Epithelial cell of proximal tubule (primary cell): ENCODE results near the gene TEX264. TPM values are rescaled to one million over a fixed set of nuclear protein-coding genes. Genes with fewer than 3 reads are reported as not detected.

ENCODE experiments used
- DNase-seq: peaks from one replicate; pipeline ENCODE4 v3.0.0-alpha.2; 2011; ENCODE audit warnings: low read depth
- H3K4me3 ChIP-seq: 2 replicates; pipeline ENCODE4 v1.5.1; 2011; ENCODE audit warnings: low read depth, mild to moderate bottlenecking, low read length
- CTCF ChIP-seq: conservative IDR thresholded peaks from 2 replicates; pipeline ENCODE4 v1.5.1; 2012; ENCODE audit warnings: low read depth, mild to moderate bottlenecking, low read length
- total RNA-seq: library from RNA; depleted of rRNA; stranded (reverse); fragments of >200 nt; gene quantifications from 2 replicates; pipeline ENCODE4 v1.2.3, GENCODE V29; 2015

TEX264 gene
- total RNA-seq, 1 donor from 2014 or later, result 55.3 TPM

GRCh38 chr3:51720292-51721061 is 49.4 kb downstream of the TEX264 start:
- DNase-seq, result no peak
- H3K4me3 ChIP-seq, result no peak overlapping the region
- TF ChIP-seq CTCF, result no peak

- H3K4me3 ChIP-seq, result no peak overlapping the region
- no peak for DNase-seq
- no peak for TF ChIP-seq CTCF
Observed at GRCh38 chr3:51721062-51721745, 50.2 kb downstream of the TEX264 start.

- peak; percentile 19 for TF ChIP-seq CTCF
- no peak overlapping the region for H3K4me3 ChIP-seq
- DNase-seq, result no peak
Observed at GRCh38 chr3:51722362-51722761, 51.3 kb downstream of the TEX264 start.

GRCh38 chr3:51727500-51727899 is 56.4 kb downstream of the TEX264 start:
- DNase-seq, result no peak
- H3K4me3 ChIP-seq, result no peak overlapping the region
- TF ChIP-seq CTCF, result no peak

GRCh38 chr3:51729042-51729633 is 58.1 kb downstream of the TEX264 start:
- no peak overlapping the region for H3K4me3 ChIP-seq
- TF ChIP-seq CTCF, result no peak
- DNase-seq, result no peak

GRCh38 chr3:51733859-51734571 is 63.0 kb downstream of the TEX264 start:
- no peak for TF ChIP-seq CTCF
- H3K4me3 ChIP-seq, result no peak overlapping the region
- no peak for DNase-seq
